ENCODE measurements around the gene BMP10. TPM values are rescaled to one million over a fixed set of nuclear protein-coding genes. Genes with fewer than 3 reads are reported as not detected.

BMP10 gene
- total and polyA plus RNA-seq, 2 of the 13 experiments (the other 11 are each of a cell fraction or from before 2014, with no cell fraction given) = not detected

- Histone ChIP-seq H3K9ac (ENCODE audit: insufficient read depth, low read depth, low read length) (no peak overlapping the region), H3K4me1 (ENCODE audit: insufficient read depth, low read length) (no peaks in the 10 kb centered on the region), H3K27ac (ENCODE audit: extremely low read length, insufficient read depth, low read length) (no peak overlapping the region), H3K9me3 (ENCODE audit: low read length) (0 out of 2 replicates have a peak, but pooled peaks cover 4% of the 10 kb centered on the region), H3K4me3 (replicated peaks in 1 of 3; ENCODE audit: insufficient read depth in 1 of 3, low read depth in 2 of 3, low read length in 3 of 3) (no peak overlapping the region), H2AFZ (ENCODE audit: low read length) (no peak overlapping the region), H3K79me2 (ENCODE audit: insufficient read depth, low read length) (no peaks in the 10 kb centered on the region), H4K20me1 (ENCODE audit: insufficient read depth, low read length) (no peaks in the 10 kb centered on the region), H3K27me3 (ENCODE audit: control insufficient read depth in 1 of 2, insufficient read depth in 2 of 2, low read length in 2 of 2) (peaks cover 4 to 8% of the 10 kb centered on the region in 2 experiments; a peak in 3 of 5 replicates), H3K4me2 (ENCODE audit: low read depth, low read length) (no peak overlapping the region), H3K36me3 (replicated peaks in 1 of 2; ENCODE audit: control insufficient read depth in 1 of 2, insufficient read depth in 2 of 2, low read length in 2 of 2) (no peaks in the 10 kb centered on the region)
- no TSS peak for BruUV-seq (replicated peaks)
- peak; percentile 55 for DNase-seq (ENCODE audit: low spot score)
- WGBS (ENCODE audit: low lambda C conversion rate) = 26% methylated on average over 10 of the region's 15 CpGs
- FAIRE-seq = peak; percentile 81
- in situ Hi-C loops (cut with HindIII; ENCODE audit: extremely low pct_ligation_motif_present, low pct_unique_long_range_greater_than_20kb) (no loop called here), intact Hi-C loops (cut with micrococcal nuclease; ENCODE audit: unreplicated experiment) (loop anchor here (1.0 to 5.0 kb wide), 3 partner anchors 70 to 374 kb away; no protein-coding TSS in a partner anchor)
- ChIA-PET CTCF (ENCODE audit: low intra/inter-chr PET ratio, low total read pairs) (interaction anchor here (1.0 to 2.6 kb wide), 2 partner anchors 85 to 87 kb away, joined by 3 to 16 read pairs; no protein-coding TSS in a partner anchor), POLR2A (no interaction called here)
- ATAC-seq = peak; percentile 97
- TF ChIP-seq ZFAT (CRISPR knock-in tag; conservative IDR thresholded peaks at IDR 0.05) (no peak), TOE1 (CRISPR knock-in tag; IDR thresholded peaks at IDR 0.05) (no peak), ZFY (CRISPR knock-in tag; IDR thresholded peaks at IDR 0.05) (peak; percentile 31; the same call in 1 of the 2 replicates), ZNF782 (CRISPR knock-in tag; IDR thresholded peaks at IDR 0.05; ENCODE audit: borderline replicate concordance) (no peak), ZNF207 (IDR thresholded peaks at IDR 0.05; ENCODE audit: borderline replicate concordance) (no peak), ZNF546 (CRISPR knock-in tag; conservative IDR thresholded peaks at IDR 0.05) (no peak), BRF2 (CRISPR knock-in tag; IDR thresholded peaks at IDR 0.05) (no peak), ZNF17 (CRISPR knock-in tag; IDR thresholded peaks at IDR 0.05) (no peak), BCL3 (CRISPR knock-in tag; IDR thresholded peaks at IDR 0.05) (no peak), PAXIP1 (CRISPR knock-in tag; conservative IDR thresholded peaks at IDR 0.05) (no peak), ZNF501 (CRISPR knock-in tag; IDR thresholded peaks at IDR 0.05) (0 out of 2 replicates have a peak, but pooled peaks have one; percentile 40), ELF4 (CRISPR knock-in tag; IDR thresholded peaks at IDR 0.05; ENCODE audit: borderline replicate concordance) (no peak), MEIS2 (CRISPR knock-in tag; IDR thresholded peaks at IDR 0.05) (no peak), SYNCRIP (IDR thresholded peaks at IDR 0.05; ENCODE audit: insufficient read depth, low read depth, low read length) (no peak), ZNF143 (CRISPR knock-in tag; IDR thresholded peaks at IDR 0.05) (no peak), ISL2 (CRISPR knock-in tag; IDR thresholded peaks at IDR 0.05) (no peak)
Measured at GRCh38 chr2:68837164-68837860, 33.9 kb downstream of the BMP10 start.

Measured in HepG2 (cell line).